ENCODE measurements around the gene FAM168A.

DNA sequence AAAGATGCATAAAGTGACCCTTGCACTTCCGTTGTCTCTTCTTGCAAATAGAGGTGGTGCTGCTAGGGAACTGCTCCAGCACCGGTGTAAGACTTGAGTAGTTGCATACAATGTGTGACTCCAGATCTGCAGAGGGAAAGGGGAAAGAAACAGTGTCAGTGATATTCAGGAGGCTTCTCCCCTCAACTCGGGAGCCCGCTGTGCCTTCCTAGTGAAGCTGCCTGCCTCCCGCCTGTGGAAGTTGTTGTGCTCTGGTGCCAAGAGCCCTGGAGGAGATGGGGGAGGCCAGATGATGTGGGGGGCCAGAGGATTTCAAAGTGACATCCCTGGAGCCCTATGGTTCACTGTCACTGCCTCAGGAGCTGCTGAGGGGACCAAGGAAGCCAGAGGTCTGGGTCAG lies 191.3 kb downstream of the FAM168A start:
- TF ChIP-seq, protein P1, sequence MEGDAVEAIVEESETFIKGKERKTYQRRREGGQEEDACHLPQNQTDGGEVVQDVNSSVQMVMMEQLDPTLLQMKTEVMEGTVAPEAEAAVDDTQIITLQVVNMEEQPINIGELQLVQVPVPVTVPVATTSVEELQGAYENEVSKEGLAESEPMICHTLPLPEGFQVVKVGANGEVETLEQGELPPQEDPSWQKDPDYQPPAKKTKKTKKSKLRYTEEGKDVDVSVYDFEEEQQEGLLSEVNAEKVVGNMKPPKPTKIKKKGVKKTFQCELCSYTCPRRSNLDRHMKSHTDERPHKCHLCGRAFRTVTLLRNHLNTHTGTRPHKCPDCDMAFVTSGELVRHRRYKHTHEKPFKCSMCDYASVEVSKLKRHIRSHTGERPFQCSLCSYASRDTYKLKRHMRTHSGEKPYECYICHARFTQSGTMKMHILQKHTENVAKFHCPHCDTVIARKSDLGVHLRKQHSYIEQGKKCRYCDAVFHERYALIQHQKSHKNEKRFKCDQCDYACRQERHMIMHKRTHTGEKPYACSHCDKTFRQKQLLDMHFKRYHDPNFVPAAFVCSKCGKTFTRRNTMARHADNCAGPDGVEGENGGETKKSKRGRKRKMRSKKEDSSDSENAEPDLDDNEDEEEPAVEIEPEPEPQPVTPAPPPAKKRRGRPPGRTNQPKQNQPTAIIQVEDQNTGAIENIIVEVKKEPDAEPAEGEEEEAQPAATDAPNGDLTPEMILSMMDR (IDR thresholded peaks at IDR 0.05): no peak
- TF ChIP-seq POLR2A (IDR thresholded peaks at IDR 0.05): no peak
